Neural crest cell (in vitro differentiated cells): ENCODE measurements around the gene FAM13A. TPM values are rescaled to one million over a fixed set of nuclear protein-coding genes. Genes with fewer than 3 reads are reported as not detected.

Experiments
- DNase-seq: peaks from one replicate; pipeline ENCODE4 v3.0.0; 2021; ENCODE audit warnings: low read depth, mixed read lengths, low spot score
- H3K27ac Mint-ChIP-seq: one replicate; pipeline ENCODE4 v1.8.0; 2021; ENCODE audit warnings: mild to moderate bottlenecking, mixed read lengths; ENCODE audit not compliant: unreplicated experiment
- H3K27me3 Mint-ChIP-seq: 2 replicates; pipeline ENCODE4 v1.8.0; 2021; ENCODE audit warnings: low read depth, mild to moderate bottlenecking, mixed read lengths
- H3K36me3 Mint-ChIP-seq: 2 replicates; pipeline ENCODE4 v1.8.0; 2021; ENCODE audit warnings: low read depth, mild to moderate bottlenecking, mixed read lengths
- H3K4me1 Mint-ChIP-seq: 2 replicates; pipeline ENCODE4 v1.8.0; 2021; ENCODE audit warnings: mixed read lengths
- H3K4me3 Mint-ChIP-seq: one replicate; pipeline ENCODE4 v1.8.0; 2021; ENCODE audit warnings: mild to moderate bottlenecking, mixed read lengths
- H3K9me3 Mint-ChIP-seq: 2 replicates; pipeline ENCODE4 v1.8.0; 2021; ENCODE audit warnings: mixed read lengths
- CTCF ChIP-seq: fragments of 200-600 bp; sonication (generic); conservative IDR thresholded peaks from 2 replicates; pipeline ENCODE4 v1.5.0; 2021; ENCODE audit warnings: antibody characterized with exemption, mild to moderate bottlenecking
- total RNA-seq: library from RNA; stranded (reverse); gene quantifications from 2 replicates; pipeline ENCODE4 v1.2.1, GENCODE V29; 2021

The FAM13A gene
- total RNA-seq, 1 donor from 2014 or later = 18.1 TPM

- Mint-ChIP-seq H3K9me3 (no peaks in the 10 kb centered on the region), H3K4me1 (no peaks in the 10 kb centered on the region), H3K36me3 (peaks cover 12% of the 10 kb centered on the region), H3K4me3 (no peak overlapping the region), H3K27ac (no peak overlapping the region), H3K27me3 (no peaks in the 10 kb centered on the region)
- DNase-seq = no peak
- no peak for TF ChIP-seq CTCF
These were observed 67.0 kb downstream of the FAM13A start for GRCh38 chr4:88989990-88990389.

GRCh38 chr4:88985088-88985773 lies 71.8 kb downstream of the FAM13A start:
- Mint-ChIP-seq H3K4me1 (no peaks in the 10 kb centered on the region), H3K27me3 (no peaks in the 10 kb centered on the region), H3K4me3 (no peak overlapping the region), H3K9me3 (no peaks in the 10 kb centered on the region), H3K36me3 (peaks cover 6% of the 10 kb centered on the region), H3K27ac (no peak overlapping the region)
- TF ChIP-seq CTCF = no peak
- no peak for DNase-seq

GRCh38 chr4:88982757-88983156 lies 74.2 kb downstream of the FAM13A start:
- no peak for DNase-seq
- Mint-ChIP-seq H3K4me3 (no peak overlapping the region), H3K36me3 (peaks cover 4% of the 10 kb centered on the region), H3K9me3 (no peaks in the 10 kb centered on the region), H3K4me1 (no peaks in the 10 kb centered on the region), H3K27ac (no peak overlapping the region), H3K27me3 (no peaks in the 10 kb centered on the region)
- TF ChIP-seq CTCF = no peak

- Mint-ChIP-seq H3K4me1 (no peaks in the 10 kb centered on the region), H3K27me3 (no peaks in the 10 kb centered on the region), H3K9me3 (no peaks in the 10 kb centered on the region), H3K4me3 (no peak overlapping the region), H3K36me3 (peaks cover under 1% of the 10 kb centered on the region), H3K27ac (no peak overlapping the region)
- DNase-seq = no peak
- TF ChIP-seq CTCF = no peak
These were observed 75.0 kb downstream of the FAM13A start for GRCh38 chr4:88981993-88982392.

GRCh38 chr4:88981556-88981955 lies 75.4 kb downstream of the FAM13A start:
- no peaks in the 10 kb centered on the region for H3K27me3 Mint-ChIP-seq
- H3K9me3 Mint-ChIP-seq = no peaks in the 10 kb centered on the region
- H3K27ac Mint-ChIP-seq = no peak overlapping the region
- TF ChIP-seq CTCF = no peak
- DNase-seq = no peak
- no peaks in the 10 kb centered on the region for H3K4me1 Mint-ChIP-seq
- H3K4me3 Mint-ChIP-seq = no peak overlapping the region
- no peaks in the 10 kb centered on the region for H3K36me3 Mint-ChIP-seq
